Osteocyte (in vitro differentiated cells): ENCODE data around the gene ATOH7. TPM values are rescaled to one million over a fixed set of nuclear protein-coding genes. Genes with fewer than 3 reads are reported as not detected.

Experiments
- DNase-seq: peaks from one replicate; pipeline ENCODE4 v3.0.0; 2021; ENCODE audit warnings: mixed read lengths; ENCODE audit not compliant: unreplicated experiment; ENCODE audit errors: extremely low spot score
- H3K27ac Mint-ChIP-seq: one replicate; pipeline ENCODE4 v1.8.0; 2021; ENCODE audit warnings: mild to moderate bottlenecking, mixed read lengths; ENCODE audit not compliant: unreplicated experiment
- H3K27me3 Mint-ChIP-seq: one replicate; pipeline ENCODE4 v1.8.0; 2021; ENCODE audit warnings: mixed read lengths; ENCODE audit not compliant: unreplicated experiment
- H3K36me3 Mint-ChIP-seq: one replicate; pipeline ENCODE4 v1.8.0; 2021; ENCODE audit warnings: mixed read lengths; ENCODE audit not compliant: unreplicated experiment
- H3K4me1 Mint-ChIP-seq: one replicate; pipeline ENCODE4 v1.8.0; 2021; ENCODE audit warnings: mixed read lengths; ENCODE audit not compliant: unreplicated experiment
- H3K4me3 Mint-ChIP-seq: one replicate; pipeline ENCODE4 v1.8.0; 2021; ENCODE audit warnings: mild to moderate bottlenecking, moderate library complexity, mixed read lengths; ENCODE audit not compliant: unreplicated experiment
- H3K9me3 Mint-ChIP-seq: one replicate; pipeline ENCODE4 v1.8.0; 2021; ENCODE audit warnings: mixed read lengths; ENCODE audit not compliant: unreplicated experiment
- total RNA-seq: library from RNA; stranded (reverse); gene quantifications from 2 replicates; pipeline ENCODE4 v1.2.1, GENCODE V29; 2021
- TF ChIP-seq, protein P1 (sequence below): fragments of 200-600 bp; sonication (generic); IDR thresholded peaks from 2 replicates; pipeline ENCODE4 v1.5.0; 2021; ENCODE audit warnings: antibody characterized with exemption, mild to moderate bottlenecking, moderate library complexity

The ATOH7 gene
- total RNA-seq, 1 donor from 2014 or later: not detected

DNA sequence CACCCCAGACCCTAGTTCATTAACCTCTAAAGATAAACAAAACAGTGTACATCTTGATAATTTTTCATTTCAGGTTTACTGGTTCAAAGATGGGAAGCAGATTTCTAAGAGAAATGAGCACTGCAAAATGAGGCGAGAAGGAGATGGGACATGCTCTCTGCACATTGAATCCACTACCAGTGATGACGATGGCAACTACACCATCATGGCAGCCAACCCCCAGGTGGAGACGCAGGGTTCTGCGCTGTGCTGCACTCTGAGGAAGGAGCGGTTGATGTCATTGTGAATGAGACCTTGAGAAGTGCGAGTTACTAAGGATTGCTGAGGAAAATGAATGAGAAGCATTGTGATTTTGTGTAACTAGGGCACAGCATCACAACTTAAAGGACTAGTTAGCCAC is 37.6 kb downstream of the ATOH7 start:
- no peaks in the 10 kb centered on the region for H3K27me3 Mint-ChIP-seq
- no peak overlapping the region for H3K27ac Mint-ChIP-seq
- H3K4me1 Mint-ChIP-seq: peaks cover 3% of the 10 kb centered on the region
- H3K9me3 Mint-ChIP-seq: no peaks in the 10 kb centered on the region
- no peak overlapping the region for H3K4me3 Mint-ChIP-seq
- TF ChIP-seq, protein P1, sequence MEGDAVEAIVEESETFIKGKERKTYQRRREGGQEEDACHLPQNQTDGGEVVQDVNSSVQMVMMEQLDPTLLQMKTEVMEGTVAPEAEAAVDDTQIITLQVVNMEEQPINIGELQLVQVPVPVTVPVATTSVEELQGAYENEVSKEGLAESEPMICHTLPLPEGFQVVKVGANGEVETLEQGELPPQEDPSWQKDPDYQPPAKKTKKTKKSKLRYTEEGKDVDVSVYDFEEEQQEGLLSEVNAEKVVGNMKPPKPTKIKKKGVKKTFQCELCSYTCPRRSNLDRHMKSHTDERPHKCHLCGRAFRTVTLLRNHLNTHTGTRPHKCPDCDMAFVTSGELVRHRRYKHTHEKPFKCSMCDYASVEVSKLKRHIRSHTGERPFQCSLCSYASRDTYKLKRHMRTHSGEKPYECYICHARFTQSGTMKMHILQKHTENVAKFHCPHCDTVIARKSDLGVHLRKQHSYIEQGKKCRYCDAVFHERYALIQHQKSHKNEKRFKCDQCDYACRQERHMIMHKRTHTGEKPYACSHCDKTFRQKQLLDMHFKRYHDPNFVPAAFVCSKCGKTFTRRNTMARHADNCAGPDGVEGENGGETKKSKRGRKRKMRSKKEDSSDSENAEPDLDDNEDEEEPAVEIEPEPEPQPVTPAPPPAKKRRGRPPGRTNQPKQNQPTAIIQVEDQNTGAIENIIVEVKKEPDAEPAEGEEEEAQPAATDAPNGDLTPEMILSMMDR: no peak
- DNase-seq: no peak
- H3K36me3 Mint-ChIP-seq: no peaks in the 10 kb centered on the region

DNA sequence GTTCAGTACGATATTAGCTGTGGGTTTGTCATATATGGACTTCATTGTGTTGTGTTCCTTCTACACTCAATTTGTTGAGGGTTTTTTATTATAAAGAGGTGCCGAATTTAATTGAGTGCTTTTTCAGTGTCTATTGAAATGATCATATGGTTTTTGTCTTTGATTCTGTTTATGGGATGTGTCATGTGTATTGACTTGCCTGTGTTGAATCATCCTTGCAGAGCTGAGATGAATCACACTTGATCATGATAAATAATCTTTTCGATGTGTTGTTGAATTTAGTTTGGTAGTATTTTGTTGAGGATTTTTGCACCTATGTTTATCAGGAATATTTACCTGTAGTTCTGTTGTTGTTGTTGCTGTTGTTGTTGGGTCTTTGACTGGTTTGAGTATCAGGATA is 39.8 kb downstream of the ATOH7 start:
- Mint-ChIP-seq H3K4me3 (no peak overlapping the region), H3K4me1 (peaks cover 3% of the 10 kb centered on the region), H3K36me3 (no peaks in the 10 kb centered on the region), H3K27me3 (no peaks in the 10 kb centered on the region), H3K27ac (no peak overlapping the region), H3K9me3 (no peaks in the 10 kb centered on the region)
- TF ChIP-seq, protein P1: no peak
- no peak for DNase-seq

DNA sequence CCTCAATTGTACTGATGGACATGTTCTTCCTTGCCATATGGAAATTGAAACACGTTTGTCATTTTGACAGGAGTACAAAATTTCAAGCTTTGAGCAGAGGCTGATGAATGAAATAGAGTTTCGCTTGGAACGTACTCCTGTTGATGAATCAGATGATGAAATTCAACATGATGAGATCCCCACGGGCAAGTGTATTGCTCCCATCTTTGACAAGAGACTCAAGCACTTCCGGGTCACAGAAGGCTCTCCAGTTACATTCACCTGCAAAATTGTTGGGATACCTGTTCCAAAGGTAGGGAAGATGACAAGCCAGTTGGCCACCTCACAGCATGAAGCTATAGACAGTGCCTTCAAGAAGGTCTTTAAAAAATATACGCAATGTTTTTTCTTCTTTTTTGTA is 43.1 kb downstream of the ATOH7 start:
- Mint-ChIP-seq H3K4me3 (no peak overlapping the region), H3K4me1 (peaks cover 4% of the 10 kb centered on the region), H3K27ac (no peak overlapping the region), H3K27me3 (no peaks in the 10 kb centered on the region), H3K9me3 (no peaks in the 10 kb centered on the region), H3K36me3 (no peaks in the 10 kb centered on the region)
- no peak for DNase-seq
- TF ChIP-seq, protein P1: no peak

- TF ChIP-seq, protein P1: no peak
- DNase-seq: no peak
- peaks cover 4% of the 10 kb centered on the region for H3K4me1 Mint-ChIP-seq
- H3K27me3 Mint-ChIP-seq: no peaks in the 10 kb centered on the region
- no peaks in the 10 kb centered on the region for H3K9me3 Mint-ChIP-seq
- H3K27ac Mint-ChIP-seq: no peak overlapping the region
- H3K4me3 Mint-ChIP-seq: no peak overlapping the region
- H3K36me3 Mint-ChIP-seq: no peaks in the 10 kb centered on the region
These were observed 46.8 kb downstream of the ATOH7 start for GRCh38 chr10:68185085-68185484.

DNA sequence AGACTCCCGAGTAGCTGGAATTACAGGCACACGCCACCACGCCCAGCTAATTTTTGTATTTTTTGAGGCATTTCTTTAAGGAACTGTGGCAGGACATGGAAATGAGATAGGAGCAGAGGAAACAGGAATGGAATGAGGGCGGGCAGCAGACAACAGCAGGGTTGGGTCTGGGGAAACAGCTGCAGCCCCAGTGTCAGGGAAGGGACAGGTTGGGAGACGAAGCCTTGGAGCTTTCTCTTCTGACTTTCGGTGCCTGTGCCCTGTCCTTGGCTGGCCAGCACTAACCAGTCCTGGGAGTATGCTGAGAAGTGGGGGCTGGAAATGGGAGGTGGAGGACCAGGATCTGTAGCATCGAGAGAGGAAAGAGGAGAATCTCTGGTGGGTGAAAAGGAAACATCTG is 47.4 kb downstream of the ATOH7 start:
- H3K27me3 Mint-ChIP-seq: no peaks in the 10 kb centered on the region
- H3K9me3 Mint-ChIP-seq: no peaks in the 10 kb centered on the region
- H3K4me1 Mint-ChIP-seq: peaks cover 4% of the 10 kb centered on the region
- no peak overlapping the region for H3K27ac Mint-ChIP-seq
- DNase-seq: no peak
- H3K4me3 Mint-ChIP-seq: no peak overlapping the region
- TF ChIP-seq, protein P1: no peak
- H3K36me3 Mint-ChIP-seq: no peaks in the 10 kb centered on the region

Other genes starting within 250 kb of the ATOH7 start
- gene HERC4, start 156.8 kb downstream of the ATOH7 start, total RNA-seq: 57.0 and 59.4 TPM in 2 replicates
- 1.0 and 1.8 TPM in 2 replicates for gene MYPN, start 122.6 kb downstream of the ATOH7 start, total RNA-seq
- gene HNRNPH3, start 100.0 kb upstream of the ATOH7 start, total RNA-seq: 84.7 and 97.2 TPM in 2 replicates
- gene PBLD, start 100.8 kb upstream of the ATOH7 start, total RNA-seq: 8.6 and 10.1 TPM in 2 replicates
- gene RUFY2, start 175.2 kb upstream of the ATOH7 start, total RNA-seq: 27.6 and 32.4 TPM in 2 replicates
- gene DNA2, start 239.9 kb upstream of the ATOH7 start, total RNA-seq: 6.0 and 8.2 TPM in 2 replicates